Ramos (cell line): ENCODE results near the gene CPLANE2.

Source experiments
- in situ Hi-C: fragments of 300-500 bp; cut with MboI; formaldehyde crosslinking; loops from one replicate; pipeline ENCODE4 v1.14.3; 2022; ENCODE audit warnings: low sequenced_read_pairs; ENCODE audit not compliant: unreplicated experiment

CPLANE2 gene

GRCh38 chr1:16195518-16195905 lies 41.5 kb downstream of the CPLANE2 start:
- in situ Hi-C loops: no loop called here

- in situ Hi-C loops: no loop called here
These were observed 45.0 kb downstream of the CPLANE2 start for GRCh38 chr1:16191916-16192546.

- in situ Hi-C loops: no loop called here
These were observed 45.7 kb downstream of the CPLANE2 start for GRCh38 chr1:16191309-16191708.

GRCh38 chr1:16189921-16190621 lies 46.9 kb downstream of the CPLANE2 start:
- in situ Hi-C loops: no loop called here

- in situ Hi-C loops: no loop called here
These were observed 48.0 kb downstream of the CPLANE2 start for GRCh38 chr1:16189003-16189402.

GRCh38 chr1:16187748-16188401 lies 49.1 kb downstream of the CPLANE2 start:
- in situ Hi-C loops: no loop called here

GRCh38 chr1:16186655-16187235 lies 50.2 kb downstream of the CPLANE2 start:
- in situ Hi-C loops: no loop called here

GRCh38 chr1:16184557-16185303 lies 52.3 kb downstream of the CPLANE2 start:
- in situ Hi-C loops: loop anchor here (5.0 kb wide), 1 partner anchor 102 kb away; no protein-coding TSS in a partner anchor

GRCh38 chr1:16183765-16184556 lies 53.0 kb downstream of the CPLANE2 start:
- in situ Hi-C loops: loop anchor here (5.0 kb wide), 1 partner anchor 102 kb away; no protein-coding TSS in a partner anchor

- in situ Hi-C loops: loop anchor here (5.0 kb wide), 1 partner anchor 101 kb away; no protein-coding TSS in a partner anchor
These were observed 53.8 kb downstream of the CPLANE2 start for GRCh38 chr1:16183179-16183578.

GRCh38 chr1:16181887-16182719 lies 54.9 kb downstream of the CPLANE2 start:
- in situ Hi-C loops: loop anchor here (5.0 kb wide), 1 partner anchor 100 kb away; no protein-coding TSS in a partner anchor
